Measurements from ENCODE around the gene CSNK2A3. TPM values are rescaled to one million over a fixed set of nuclear protein-coding genes. Genes with fewer than 3 reads are reported as not detected.

Gene CSNK2A3
- total RNA-seq, 4 donors from 2014 or later = 1.5 to 6.8 (median 2.7) TPM

GRCh38 chr11:11384829-11385228, 31.8 kb upstream of the CSNK2A3 start:
- Histone ChIP-seq H3K36me3 (no peaks in the 10 kb centered on the region), H3K4me1 (no peaks in the 10 kb centered on the region), H3K4me3 (no peak overlapping the region), H3K27me3 (no peaks in the 10 kb centered on the region), H3K9me3 (no peaks in the 10 kb centered on the region), H3K27ac (no peak overlapping the region)
- DNase-seq (ENCODE audit: low spot score in 2 of 2) = no peak
- WGBS = 95% methylated on average over 2 of the region's 2 CpGs
- TF ChIP-seq POLR2AphosphoS5 (IDR thresholded peaks at IDR 0.05) (no peak), POLR2A (IDR thresholded peaks at IDR 0.05) (no peak), CTCF (IDR thresholded peaks at IDR 0.05) (no peak), EP300 (IDR thresholded peaks at IDR 0.05) (no peak)

GRCh38 chr11:11383995-11384394, 30.9 kb upstream of the CSNK2A3 start:
- Histone ChIP-seq H3K4me3 (no peak overlapping the region), H3K27me3 (no peaks in the 10 kb centered on the region), H3K36me3 (no peaks in the 10 kb centered on the region), H3K9me3 (no peaks in the 10 kb centered on the region), H3K27ac (no peak overlapping the region), H3K4me1 (no peaks in the 10 kb centered on the region)
- TF ChIP-seq POLR2A (IDR thresholded peaks at IDR 0.05) = no peak
- TF ChIP-seq POLR2AphosphoS5 (IDR thresholded peaks at IDR 0.05) = no peak
- TF ChIP-seq EP300 (IDR thresholded peaks at IDR 0.05) = no peak
- no peak for TF ChIP-seq CTCF (IDR thresholded peaks at IDR 0.05)
- WGBS = 96% methylated on average over 2 of the region's 2 CpGs
- no peak for DNase-seq (ENCODE audit: low spot score in 2 of 2)

- Histone ChIP-seq H3K9me3 (no peaks in the 10 kb centered on the region), H3K4me3 (no peak overlapping the region), H3K4me1 (no peaks in the 10 kb centered on the region), H3K36me3 (no peaks in the 10 kb centered on the region), H3K27ac (no peak overlapping the region), H3K27me3 (no peaks in the 10 kb centered on the region)
- no peak for DNase-seq (ENCODE audit: low spot score in 2 of 2)
- WGBS = 82% methylated on average over 7 of the region's 7 CpGs
- TF ChIP-seq POLR2AphosphoS5 (IDR thresholded peaks at IDR 0.05) = no peak
- no peak for TF ChIP-seq EP300 (IDR thresholded peaks at IDR 0.05)
- no peak for TF ChIP-seq CTCF (IDR thresholded peaks at IDR 0.05)
- no peak for TF ChIP-seq POLR2A (IDR thresholded peaks at IDR 0.05)
Observed at GRCh38 chr11:11382858-11383532, 29.9 kb upstream of the CSNK2A3 start.

- H3K27me3 ChIP-seq = no peaks in the 10 kb centered on the region
- no peak overlapping the region for H3K27ac ChIP-seq
- peaks cover 2% of the 10 kb centered on the region for H3K36me3 ChIP-seq
- no peak for TF ChIP-seq POLR2A (IDR thresholded peaks at IDR 0.05)
- TF ChIP-seq CTCF (IDR thresholded peaks at IDR 0.05) = no peak
- DNase-seq (ENCODE audit: low spot score in 2 of 2) = no peak
- no peaks in the 10 kb centered on the region for H3K9me3 ChIP-seq
- no peak overlapping the region for H3K4me3 ChIP-seq
- H3K4me1 ChIP-seq = no peaks in the 10 kb centered on the region
- WGBS = 86% methylated on average over 6 of the region's 6 CpGs
Observed at GRCh38 chr11:11381471-11382105, 28.5 kb upstream of the CSNK2A3 start.

- WGBS = 79% methylated on average over 3 of the region's 3 CpGs
- Histone ChIP-seq H3K27ac (no peak overlapping the region), H3K9me3 (no peaks in the 10 kb centered on the region), H3K4me1 (no peaks in the 10 kb centered on the region), H3K36me3 (peaks cover 2% of the 10 kb centered on the region), H3K27me3 (no peaks in the 10 kb centered on the region), H3K4me3 (no peak overlapping the region)
- TF ChIP-seq CTCF (IDR thresholded peaks at IDR 0.05) (no peak), POLR2A (IDR thresholded peaks at IDR 0.05) (no peak), POLR2AphosphoS5 (IDR thresholded peaks at IDR 0.05) (no peak), EP300 (IDR thresholded peaks at IDR 0.05) (no peak)
- no peak for DNase-seq (ENCODE audit: low spot score in 2 of 2)
Observed at GRCh38 chr11:11380883-11381282, 27.8 kb upstream of the CSNK2A3 start.
